GM18526 (cell line): ENCODE results near the gene SOX2.

ENCODE experiments used
- POLR2A ChIP-seq: IDR thresholded peaks from 3 replicates; pipeline ENCODE4 v1.6.1; 2011; ENCODE audit not compliant: insufficient read length; ENCODE audit errors: extremely low read depth

SOX2 gene

GRCh38 chr3:181725830-181726229 is 14.1 kb downstream of the SOX2 start:
- no peak for TF ChIP-seq POLR2A

GRCh38 chr3:181726351-181727330 is 14.9 kb downstream of the SOX2 start:
- TF ChIP-seq POLR2A: no peak

- TF ChIP-seq POLR2A: no peak
These were observed 15.8 kb downstream of the SOX2 start for GRCh38 chr3:181727341-181728032.

- TF ChIP-seq POLR2A: no peak
These were observed 17.0 kb downstream of the SOX2 start for GRCh38 chr3:181728470-181729340.

GRCh38 chr3:181729341-181729869 is 17.7 kb downstream of the SOX2 start:
- no peak for TF ChIP-seq POLR2A

- no peak for TF ChIP-seq POLR2A
These were observed 18.6 kb downstream of the SOX2 start for GRCh38 chr3:181730316-181730715.

- TF ChIP-seq POLR2A: no peak
These were observed 19.2 kb downstream of the SOX2 start for GRCh38 chr3:181730934-181731333.

- TF ChIP-seq POLR2A: no peak
These were observed 24.2 kb downstream of the SOX2 start for GRCh38 chr3:181735911-181736310.

GRCh38 chr3:181738551-181738950 is 26.8 kb downstream of the SOX2 start:
- no peak for TF ChIP-seq POLR2A

GRCh38 chr3:181739628-181740027 is 27.9 kb downstream of the SOX2 start:
- no peak for TF ChIP-seq POLR2A

GRCh38 chr3:181741417-181741816 is 29.7 kb downstream of the SOX2 start:
- TF ChIP-seq POLR2A: no peak

GRCh38 chr3:181752202-181752671 is 40.5 kb downstream of the SOX2 start:
- TF ChIP-seq POLR2A: no peak

- TF ChIP-seq POLR2A: no peak
These were observed 41.7 kb downstream of the SOX2 start for GRCh38 chr3:181753391-181753790.

GRCh38 chr3:181755959-181756358 is 44.2 kb downstream of the SOX2 start:
- no peak for TF ChIP-seq POLR2A

- TF ChIP-seq POLR2A: no peak
These were observed 45.0 kb downstream of the SOX2 start for GRCh38 chr3:181756645-181757297.
